Activated gamma-delta T cell treated with anti-CD3 and anti-CD28 coated beads, Interleukin-2, amount 50 U/mL, for 16 hours (primary cell): ENCODE results near the gene LTBP1.
"Not testable (repeated sequence)": the region's sequence is repeated elsewhere in the genome, so short reads cannot be mapped to it uniquely, and the experiment has no call there.

Experiments used
- DNase-seq: peaks from one replicate; pipeline ENCODE4 v3.0.0-alpha.2; 2020; ENCODE audit warnings: low read depth

Gene LTBP1

GRCh38 chr2:33225350-33225749, 278.6 kb downstream of the LTBP1 start:
- DNase-seq, result no peak

- DNase-seq, result no peak
These were observed 279.8 kb downstream of the LTBP1 start for GRCh38 chr2:33226546-33226945.

DNA sequence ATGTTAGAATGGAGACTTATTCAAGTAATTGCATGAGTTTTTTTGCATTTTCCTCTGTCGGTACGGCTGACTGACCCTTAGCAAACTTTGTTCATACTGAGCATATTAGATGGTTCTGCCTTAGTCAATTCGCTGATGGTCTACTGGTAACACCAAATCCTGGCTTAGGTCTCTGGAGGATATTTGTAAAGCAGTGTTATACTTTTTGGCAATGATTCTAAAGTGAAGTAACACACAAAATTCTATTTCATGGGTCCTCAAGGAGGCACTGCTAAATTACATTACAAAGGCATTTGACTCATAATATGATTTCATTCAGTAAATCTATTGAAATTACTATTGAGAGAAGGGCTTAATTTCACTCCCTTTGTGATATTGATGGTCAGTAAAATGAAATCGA, 282.9 kb downstream of the LTBP1 start:
- DNase-seq, result no peak

DNA sequence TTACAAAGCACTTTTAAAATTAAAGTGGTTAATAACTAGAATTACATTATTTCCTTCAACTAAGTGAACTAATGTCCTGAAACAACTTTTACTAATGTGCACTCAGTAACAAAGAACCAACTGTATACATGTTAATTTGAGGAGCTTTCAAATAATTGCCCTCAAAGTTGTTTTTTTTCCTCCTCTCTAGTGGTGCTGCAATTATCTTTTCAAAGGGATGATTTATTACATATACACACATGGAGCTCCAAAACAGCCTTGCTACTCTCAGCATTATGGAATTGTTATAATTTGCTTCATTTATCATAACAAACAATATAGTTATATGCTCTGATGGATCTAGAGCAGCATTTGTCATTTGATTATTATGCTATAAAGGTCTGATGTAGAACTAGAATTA, 283.4 kb downstream of the LTBP1 start:
- no peak for DNase-seq

GRCh38 chr2:33230842-33231241, 284.1 kb downstream of the LTBP1 start:
- no peak for DNase-seq

DNA sequence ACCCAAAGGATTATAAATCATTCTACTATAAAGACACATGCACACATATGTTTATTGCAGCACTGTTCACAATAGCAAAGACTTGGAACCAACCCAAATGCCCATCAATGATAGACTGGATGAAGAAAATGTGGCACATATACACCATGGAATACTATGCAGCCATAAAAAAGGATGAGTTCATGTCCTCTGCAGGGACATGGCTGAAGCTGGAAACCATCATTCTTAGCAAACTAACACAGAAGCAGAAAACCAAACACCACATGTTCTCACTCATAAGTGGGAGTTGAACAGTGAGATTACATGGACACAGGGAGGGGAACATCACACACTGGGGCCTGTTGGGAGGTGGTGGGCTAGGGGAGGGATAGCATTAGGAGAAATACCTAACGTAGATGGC, 288.8 kb downstream of the LTBP1 start:
- not testable (repeated sequence) for DNase-seq

GRCh38 chr2:33236482-33237385, 290.0 kb downstream of the LTBP1 start:
- no peak for DNase-seq

- no peak for DNase-seq
These were observed 291.4 kb downstream of the LTBP1 start for GRCh38 chr2:33238111-33238510.

DNA sequence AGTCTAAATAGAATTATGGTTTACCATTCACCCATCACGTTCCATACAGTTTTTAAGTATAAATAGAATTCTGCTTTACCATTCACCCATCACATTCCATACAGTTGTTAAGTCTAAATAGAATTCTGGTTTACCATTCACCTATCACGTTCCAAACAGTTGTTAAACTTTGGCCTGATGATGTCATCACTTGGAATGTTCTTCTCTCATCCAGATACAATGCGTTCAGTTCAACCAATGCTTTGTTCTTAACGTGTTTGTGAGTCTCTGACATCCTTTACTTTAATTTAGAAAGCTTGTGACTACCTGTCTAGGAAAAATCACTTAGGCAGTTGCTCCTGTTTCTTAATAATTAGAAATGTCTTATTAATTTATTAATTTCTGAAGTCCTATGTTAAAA, 293.4 kb downstream of the LTBP1 start:
- DNase-seq, result no peak

DNA sequence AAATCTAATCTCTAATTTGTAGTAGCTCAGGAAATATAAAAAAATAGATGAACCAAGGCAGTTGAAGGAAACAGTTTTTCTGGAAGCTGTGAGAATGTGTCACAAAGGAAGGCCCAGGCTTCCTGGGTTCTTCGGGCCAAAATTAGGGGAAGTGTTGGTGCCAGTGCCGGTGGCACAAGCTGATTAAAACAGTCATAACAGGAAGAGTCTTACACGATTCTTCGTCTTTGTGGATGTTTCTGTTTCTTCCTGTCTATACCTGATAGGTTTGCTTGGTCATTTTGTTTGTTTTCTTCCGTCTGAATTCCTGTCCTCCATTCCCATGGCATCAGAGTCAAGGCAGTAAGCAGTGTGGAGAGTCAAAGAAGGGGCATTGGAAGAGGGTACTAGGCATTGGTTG, 294.3 kb downstream of the LTBP1 start:
- no peak for DNase-seq

GRCh38 chr2:33241581-33241980, 294.8 kb downstream of the LTBP1 start:
- DNase-seq, result no peak

DNA sequence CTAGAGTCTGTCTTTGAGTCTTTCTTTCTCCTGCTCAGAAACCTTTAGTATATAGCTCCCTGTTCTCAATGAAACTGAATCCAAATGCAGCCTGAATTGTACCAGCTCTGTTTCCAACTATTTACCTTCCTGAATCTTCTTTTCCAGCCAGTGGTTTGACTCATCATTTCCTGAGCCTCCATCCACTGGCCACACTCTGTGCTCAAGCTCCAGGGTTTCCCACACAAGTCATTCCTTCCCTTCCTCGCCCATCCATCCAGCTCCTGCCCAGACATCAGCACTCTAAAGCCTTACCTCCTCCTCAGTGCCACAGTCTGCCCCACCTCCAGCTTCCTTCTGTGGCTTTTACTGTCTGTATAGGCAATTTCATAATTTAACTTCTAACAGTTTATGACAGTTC, 296.1 kb downstream of the LTBP1 start:
- no peak for DNase-seq

GRCh38 chr2:33246432-33246831, 299.7 kb downstream of the LTBP1 start:
- DNase-seq, result no peak

GRCh38 chr2:33247365-33247764, 300.6 kb downstream of the LTBP1 start:
- no peak for DNase-seq

GRCh38 chr2:33250417-33251029, 303.8 kb downstream of the LTBP1 start:
- DNase-seq, result no peak

DNA sequence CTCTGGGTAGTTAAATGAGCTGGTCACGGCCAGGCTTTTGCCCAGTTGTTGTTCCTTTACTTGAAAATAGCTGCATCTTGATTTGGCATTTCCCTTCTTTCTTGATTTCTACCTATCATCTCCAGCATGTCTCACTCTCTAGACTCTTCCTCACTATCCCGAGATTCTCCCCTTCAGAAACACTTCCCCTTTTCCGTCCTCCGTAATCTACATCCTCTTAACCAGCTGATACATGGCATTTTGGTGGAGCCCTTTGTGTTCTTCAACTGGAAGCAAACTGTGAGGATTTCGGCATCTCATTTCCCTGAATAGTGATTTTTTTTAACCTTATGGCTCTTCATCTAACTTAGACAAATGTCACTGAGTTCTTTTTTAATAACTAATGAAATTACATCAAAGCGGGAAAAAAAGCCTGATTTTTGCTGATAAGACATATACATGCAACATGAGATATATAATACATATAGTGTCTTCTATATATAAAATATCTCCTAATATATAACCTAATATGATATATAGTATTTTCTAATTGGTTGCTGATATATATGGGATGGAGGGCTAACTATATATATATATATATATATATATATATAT, 309.5 kb downstream of the LTBP1 start:
- no peak for DNase-seq

DNA sequence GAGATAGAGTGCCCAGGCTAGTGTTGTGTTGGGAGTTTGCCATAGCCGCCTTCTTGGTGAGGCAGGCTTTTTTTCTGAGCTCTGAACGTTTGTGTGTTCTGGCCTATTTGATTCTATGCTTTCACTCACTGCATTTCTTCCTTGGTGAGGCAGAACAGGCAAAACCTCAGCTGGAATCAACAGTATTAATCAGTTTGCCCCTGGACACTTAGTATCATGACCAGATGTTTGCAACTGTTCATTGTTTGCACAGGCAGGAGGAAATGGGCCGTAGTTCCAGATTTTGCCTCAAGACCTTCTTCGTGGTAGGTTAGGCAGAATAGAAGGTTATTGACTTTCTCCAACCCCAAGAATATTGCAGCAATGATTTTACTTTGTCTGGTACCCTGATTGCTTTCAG, 311.6 kb downstream of the LTBP1 start:
- DNase-seq, result no peak

- no peak for DNase-seq
These were observed 315.3 kb downstream of the LTBP1 start for GRCh38 chr2:33262097-33262496.

DNA sequence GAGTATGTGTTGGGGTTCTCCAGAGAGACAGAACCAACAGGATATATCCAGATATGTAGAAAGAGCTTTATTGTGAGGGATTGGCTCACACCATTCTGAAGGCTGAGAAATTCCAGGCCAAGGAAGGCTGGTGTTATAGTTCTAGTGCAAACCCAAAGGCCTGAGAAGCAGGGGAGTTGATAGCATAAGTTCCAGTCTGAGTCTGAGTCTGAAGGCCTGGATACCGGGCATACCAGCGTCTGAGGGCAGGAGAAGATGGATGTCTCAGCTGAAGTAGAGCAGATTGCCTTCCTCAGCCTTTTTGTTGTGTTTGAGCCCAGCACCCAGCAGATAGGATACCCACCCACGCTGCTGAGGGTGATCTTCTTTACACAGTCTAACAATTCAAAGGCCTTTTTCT, 318.0 kb downstream of the LTBP1 start:
- no peak for DNase-seq

DNA sequence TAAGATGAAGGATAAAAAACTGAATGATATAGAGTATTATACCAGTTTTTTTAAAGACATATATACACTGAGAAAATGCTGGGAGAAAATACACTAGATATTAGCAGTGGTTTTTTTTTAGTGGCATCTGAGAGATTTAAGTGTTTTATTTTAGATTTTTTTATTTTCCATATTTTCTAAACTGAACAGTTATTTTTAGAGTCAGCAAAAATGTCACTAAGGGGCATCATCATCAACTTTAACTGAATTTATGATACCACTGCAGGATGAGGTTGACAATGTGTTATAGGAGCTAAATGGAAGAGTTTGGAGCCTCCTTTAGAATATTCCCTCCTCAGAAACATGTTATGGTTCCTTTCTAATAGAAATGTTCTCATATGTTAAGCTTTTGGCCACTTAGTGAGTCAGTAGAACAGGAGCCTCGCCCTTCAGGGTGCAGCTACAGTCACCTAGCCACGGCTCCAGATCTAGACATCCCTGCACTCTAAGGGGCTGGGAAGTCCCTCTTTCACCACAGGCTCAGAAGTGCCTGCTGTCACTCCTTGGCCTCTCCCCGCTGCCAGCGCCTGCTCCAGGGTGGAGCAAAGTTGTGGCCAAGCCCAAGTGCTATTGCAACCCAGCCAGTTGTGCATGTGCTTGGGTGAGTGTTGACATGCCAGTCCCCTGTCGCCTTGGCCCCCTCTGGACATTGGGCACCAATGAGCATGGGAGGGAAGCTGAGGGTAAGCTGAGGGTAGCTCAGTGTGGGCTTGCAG, 319.0 kb downstream of the LTBP1 start:
- no peak for DNase-seq

DNA sequence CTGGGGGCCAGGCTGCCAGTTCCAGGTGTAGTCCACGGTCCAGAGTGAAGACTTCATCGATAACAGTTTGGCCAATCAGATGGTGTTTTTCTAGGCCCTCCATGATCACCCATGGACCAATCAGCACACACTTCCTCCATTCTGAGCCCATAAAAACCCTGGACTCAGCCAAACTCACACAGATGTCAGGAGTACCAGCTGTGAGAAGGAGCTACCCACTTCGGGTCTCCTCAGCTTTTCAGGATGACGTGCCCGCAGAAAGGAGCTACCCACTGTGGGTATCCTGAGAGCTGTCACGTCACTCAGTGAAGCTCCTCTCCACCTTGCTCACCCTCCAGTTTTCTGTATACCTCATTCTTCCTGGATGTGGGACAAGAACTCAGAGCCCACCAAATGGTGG, 319.7 kb downstream of the LTBP1 start:
- DNase-seq, result no peak

GRCh38 chr2:33267043-33267442, 320.3 kb downstream of the LTBP1 start:
- DNase-seq, result no peak

- DNase-seq, result no peak
These were observed 321.0 kb downstream of the LTBP1 start for GRCh38 chr2:33267756-33268155.
